Muscle layer of duodenum (tissue), 2 donors: ENCODE data around the gene HSP90AA1.
"Not testable (repeated sequence)": the region's sequence is repeated elsewhere in the genome, so short reads cannot be mapped to it uniquely, and the experiment has no call there.

Experiments used
- H3K27ac ChIP-seq: one replicate; pipeline ENCODE4 v1.7.0; 2013; ENCODE audit warnings: mild to moderate bottlenecking, low read length
- H3K27me3 ChIP-seq: one replicate; pipeline ENCODE4 v1.7.0; 2013; ENCODE audit warnings: low read depth, mild to moderate bottlenecking, control low read depth, low read length
- H3K36me3 ChIP-seq, 2 donors: one replicate each; pipeline ENCODE4 v1.7.0; 2013; ENCODE audit warnings: low read length in 2 of 2, control low read depth in 1 of 2, mild to moderate bottlenecking in 1 of 2; ENCODE audit not compliant: insufficient read depth in 2 of 2, control insufficient read depth in 1 of 2
- H3K4me1 ChIP-seq, 2 donors: one replicate each; pipeline ENCODE4 v1.7.0; 2013; ENCODE audit warnings: low read length in 2 of 2, mild to moderate bottlenecking in 2 of 2, control low read depth in 1 of 2, moderate library complexity in 1 of 2; ENCODE audit not compliant: insufficient read depth in 2 of 2, control insufficient read depth in 1 of 2
- H3K4me3 ChIP-seq, 2 donors: one replicate each; pipeline ENCODE4 v1.7.0; 2013; ENCODE audit warnings: low read length in 2 of 2, low read depth in 1 of 2, mild to moderate bottlenecking in 1 of 2
- H3K9me3 ChIP-seq, 2 donors: one replicate each; pipeline ENCODE4 v1.7.0; 2013; ENCODE audit warnings: low read length in 2 of 2, control low read depth in 1 of 2, mild to moderate bottlenecking in 1 of 2; ENCODE audit not compliant: control insufficient read depth in 1 of 2
- donor health status: healthy.

Gene HSP90AA1

GRCh38 chr14:102086972-102087761 is at the start of gene HSP90AA1:
HSP90AA1 (minus strand) TSS chr14:102087044; CDS start chr14:102086378, 666 bp downstream.
- peak within 1 kb of the TSS; percentile 97 for H3K27ac ChIP-seq
- no peaks in the 10 kb centered on the region for H3K27me3 ChIP-seq
- H3K9me3 ChIP-seq, result no peaks in the 10 kb centered on the region
- H3K4me3 ChIP-seq, result peak within 1 kb of the TSS; percentile 76 to 87
- peaks cover 16 to 22% of the 10 kb centered on the region in 2 donors for H3K4me1 ChIP-seq
- peaks cover 34 to 35% of the 10 kb centered on the region in 2 donors for H3K36me3 ChIP-seq

DNA sequence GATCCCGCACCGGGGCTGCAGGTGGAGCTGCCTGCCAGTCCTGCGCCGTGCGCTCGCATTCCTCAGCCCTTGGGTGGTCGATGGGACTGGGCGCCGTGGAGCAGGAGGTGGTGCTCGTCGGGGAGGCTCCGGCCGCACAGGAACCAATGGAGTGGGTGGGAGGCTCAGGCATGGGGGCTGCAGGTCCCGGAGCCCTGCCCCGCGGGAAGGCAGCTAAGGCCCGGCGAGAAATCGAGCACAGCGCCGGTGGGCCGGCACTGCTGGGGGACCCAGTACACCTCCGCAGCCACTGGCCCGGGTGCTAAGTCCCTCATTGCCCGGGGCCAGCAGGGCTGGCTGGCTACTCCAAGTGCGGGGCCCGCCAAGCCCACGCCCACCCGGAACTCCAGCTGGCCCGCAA is 48.6 kb upstream of the HSP90AA1 start:
- not testable (repeated sequence) for H3K4me1 ChIP-seq, H3K4me3 ChIP-seq, H3K27ac ChIP-seq, H3K36me3 ChIP-seq, H3K9me3 ChIP-seq, H3K27me3 ChIP-seq

DNA sequence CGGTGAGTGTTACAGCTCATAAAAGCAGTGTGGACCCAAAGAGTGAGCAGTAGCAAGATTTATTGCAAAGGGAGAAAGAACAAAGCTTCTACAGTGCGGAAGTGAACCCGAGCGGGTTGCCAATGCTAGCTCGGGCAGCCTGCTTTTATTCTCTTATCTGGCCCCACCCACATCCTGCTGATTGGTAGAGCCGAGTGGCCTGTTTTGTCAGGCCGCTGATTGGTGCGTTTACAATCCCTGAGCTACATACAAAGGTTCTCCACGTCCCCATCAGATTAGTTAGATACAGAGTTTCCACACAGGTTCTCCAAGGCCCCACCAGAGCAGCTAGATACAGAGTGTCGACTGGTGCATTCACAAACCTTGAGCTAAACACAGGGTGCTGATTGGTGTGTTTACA is 47.9 kb upstream of the HSP90AA1 start:
- not testable (repeated sequence) for H3K9me3 ChIP-seq, H3K27ac ChIP-seq, H3K36me3 ChIP-seq, H3K4me3 ChIP-seq, H3K4me1 ChIP-seq, H3K27me3 ChIP-seq

DNA sequence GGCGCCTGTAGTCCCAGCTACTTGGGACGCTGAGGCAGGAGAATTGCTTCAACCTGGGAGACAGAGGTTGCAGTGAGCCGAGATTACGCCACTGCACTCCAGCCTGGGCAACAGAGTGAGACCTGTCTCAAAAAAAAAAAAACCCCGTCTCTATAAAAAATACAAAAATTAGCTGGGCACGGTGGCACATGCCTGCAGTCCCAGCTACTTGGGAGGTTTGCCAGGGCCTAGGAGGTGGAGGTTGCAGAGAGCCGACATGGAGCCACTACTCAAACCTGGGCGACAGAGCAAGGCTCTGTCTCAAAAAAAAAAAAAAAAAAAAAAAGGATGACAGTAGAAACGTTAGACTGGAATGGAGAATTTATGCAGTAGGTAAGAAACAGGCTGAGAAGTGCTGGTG is 47.2 kb upstream of the HSP90AA1 start:
- not testable (repeated sequence) for H3K4me1 ChIP-seq, H3K27me3 ChIP-seq

DNA sequence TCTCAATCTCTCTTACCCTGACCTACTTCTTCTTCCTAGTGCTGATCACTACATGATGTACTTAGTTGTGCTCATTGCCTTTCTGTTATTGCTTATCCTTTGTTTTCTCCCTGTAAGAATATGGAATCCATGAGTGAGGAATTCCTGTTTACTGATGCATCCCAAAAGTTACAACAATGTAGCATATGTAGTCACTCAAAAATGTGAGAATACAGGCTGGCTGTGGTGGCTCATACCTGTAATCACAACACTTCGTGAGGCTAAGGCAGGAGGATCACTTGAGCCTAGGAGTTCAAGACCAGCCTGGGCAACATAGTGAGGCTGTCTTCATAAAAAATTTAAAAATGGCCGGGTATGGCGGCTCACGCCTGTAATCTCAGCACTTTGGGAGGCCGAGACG is 44.9 kb upstream of the HSP90AA1 start:
- Histone ChIP-seq H3K4me3 (no peak overlapping the region), H3K9me3 (no peaks in the 10 kb centered on the region), H3K36me3 (peaks cover 0 to 5% of the 10 kb centered on the region in 2 donors)

More for the DNA sequence above, 47.2 kb upstream of the HSP90AA1 start:
- not testable (repeated sequence) for H3K4me3 ChIP-seq, H3K36me3 ChIP-seq, H3K9me3 ChIP-seq, H3K27ac ChIP-seq

GRCh38 chr14:102126807-102127455 is 40.1 kb upstream of the HSP90AA1 start:
- Histone ChIP-seq H3K27me3 (no peaks in the 10 kb centered on the region), H3K36me3 (no peaks in the 10 kb centered on the region), H3K4me3 (no peak overlapping the region), H3K4me1 (no peaks in the 10 kb centered on the region), H3K27ac (no peak overlapping the region), H3K9me3 (no peaks in the 10 kb centered on the region)

More for the DNA sequence above, 44.9 kb upstream of the HSP90AA1 start:
- Histone ChIP-seq H3K27me3 (no peaks in the 10 kb centered on the region), H3K4me1 (no peaks in the 10 kb centered on the region), H3K27ac (no peak overlapping the region)

- no peak overlapping the region for H3K27ac ChIP-seq
- H3K27me3 ChIP-seq, result no peaks in the 10 kb centered on the region
- no peaks in the 10 kb centered on the region for H3K9me3 ChIP-seq
- no peaks in the 10 kb centered on the region for H3K4me1 ChIP-seq
- no peaks in the 10 kb centered on the region for H3K36me3 ChIP-seq
- no peak overlapping the region for H3K4me3 ChIP-seq
Measured at GRCh38 chr14:102125546-102125945, 38.7 kb upstream of the HSP90AA1 start.

DNA sequence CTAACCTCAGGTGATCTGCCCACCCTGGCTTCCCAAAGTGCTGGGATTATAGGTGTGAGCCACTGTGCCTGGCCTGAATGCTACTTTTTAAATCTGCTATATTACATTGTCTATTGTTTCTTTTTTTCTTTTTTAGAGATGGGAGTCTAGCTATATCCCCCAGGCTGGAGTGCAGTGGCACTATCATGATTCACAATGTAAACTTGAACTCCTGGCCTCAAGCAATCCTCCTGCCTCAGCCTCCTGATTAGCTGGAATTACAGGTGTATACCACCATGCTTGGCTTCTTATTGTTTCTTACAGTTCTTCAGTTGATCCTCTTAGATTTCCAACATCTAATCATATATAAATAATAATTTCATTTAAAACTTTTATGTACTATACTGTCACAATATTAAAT is 37.6 kb upstream of the HSP90AA1 start:
- H3K27me3 ChIP-seq, result no peaks in the 10 kb centered on the region
- no peaks in the 10 kb centered on the region for H3K9me3 ChIP-seq
- H3K36me3 ChIP-seq, result no peaks in the 10 kb centered on the region
- no peak overlapping the region for H3K4me3 ChIP-seq
- H3K4me1 ChIP-seq, result no peaks in the 10 kb centered on the region
- H3K27ac ChIP-seq, result no peak overlapping the region

GRCh38 chr14:102121567-102121966 is 34.7 kb upstream of the HSP90AA1 start:
- no peaks in the 10 kb centered on the region for H3K36me3 ChIP-seq
- no peaks in the 10 kb centered on the region for H3K9me3 ChIP-seq
- no peaks in the 10 kb centered on the region for H3K4me1 ChIP-seq
- H3K27me3 ChIP-seq, result no peaks in the 10 kb centered on the region
- no peak overlapping the region for H3K4me3 ChIP-seq
- no peak overlapping the region for H3K27ac ChIP-seq

DNA sequence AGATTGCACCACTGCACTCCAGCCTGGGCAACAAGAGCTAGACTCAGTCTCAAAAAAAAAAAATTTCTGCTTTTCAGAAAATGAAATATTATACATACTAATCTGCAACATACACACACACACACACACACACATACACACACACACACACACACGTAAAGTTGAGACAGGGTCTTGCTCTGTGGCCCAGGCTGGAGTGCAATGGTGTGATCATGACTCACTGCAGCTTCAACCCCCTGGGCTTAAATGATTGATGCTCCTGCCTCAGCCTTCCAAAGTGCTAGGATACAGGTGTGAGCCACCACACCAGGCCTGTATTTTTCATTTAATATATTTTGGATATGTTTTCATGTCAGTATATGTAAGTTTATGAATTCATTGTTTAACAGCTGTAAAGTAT is 34.0 kb upstream of the HSP90AA1 start:
- H3K4me3 ChIP-seq, result no peak overlapping the region
- H3K36me3 ChIP-seq, result no peaks in the 10 kb centered on the region
- H3K27ac ChIP-seq, result no peak overlapping the region
- H3K27me3 ChIP-seq, result no peaks in the 10 kb centered on the region
- H3K4me1 ChIP-seq, result no peaks in the 10 kb centered on the region
- H3K9me3 ChIP-seq, result no peaks in the 10 kb centered on the region

DNA sequence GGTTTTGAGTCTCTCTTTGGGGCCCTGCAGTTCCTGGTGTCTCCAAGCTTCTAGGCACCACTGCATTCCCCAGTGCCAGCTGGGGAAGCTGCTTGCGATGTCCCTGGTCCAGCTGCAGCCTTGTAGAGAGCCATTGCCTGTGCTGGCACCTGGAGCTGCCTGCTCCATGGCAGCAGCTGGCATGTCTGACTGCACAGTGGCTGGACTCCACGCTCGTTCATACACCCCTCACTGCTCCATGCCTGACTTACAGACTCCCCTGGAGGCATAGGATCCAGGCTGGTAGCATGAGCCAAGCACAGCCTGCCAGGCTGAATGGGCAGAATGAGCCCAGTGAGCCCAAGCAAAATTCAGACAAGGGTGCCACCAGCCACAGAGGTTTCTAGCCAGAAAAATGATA is 31.0 kb upstream of the HSP90AA1 start:
- H3K9me3 ChIP-seq, result no peaks in the 10 kb centered on the region
- no peaks in the 10 kb centered on the region for H3K4me1 ChIP-seq
- no peak overlapping the region for H3K4me3 ChIP-seq
- H3K27ac ChIP-seq, result no peak overlapping the region
- no peaks in the 10 kb centered on the region for H3K27me3 ChIP-seq
- no peaks in the 10 kb centered on the region for H3K36me3 ChIP-seq
